ENCODE results near the gene PFKFB2.

Gene PFKFB2

DNA sequence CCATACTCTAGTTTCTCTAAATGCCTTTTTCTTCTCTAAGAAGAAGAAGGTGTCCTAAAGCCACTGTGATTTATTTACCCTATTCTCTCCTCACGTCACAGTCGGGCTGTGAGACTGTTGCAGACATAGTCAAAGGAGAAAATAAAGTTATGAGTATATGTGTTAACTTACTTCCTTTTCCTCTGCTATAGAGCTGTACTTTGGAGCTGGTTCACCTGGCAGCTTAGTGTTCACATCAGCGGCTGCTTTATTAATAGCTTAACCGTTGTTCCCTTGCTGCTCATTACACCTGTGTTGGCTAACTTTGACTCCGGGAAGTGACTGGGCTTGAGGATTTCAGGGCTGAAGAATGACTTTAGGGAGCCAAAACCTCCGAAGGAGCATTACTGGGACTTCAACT lies 3.6 kb downstream of the PFKFB2 start:
- no peak for TF ChIP-seq CTCF (IDR thresholded peaks at IDR 0.05; ENCODE audit: low read depth, low read length, poor library complexity, severe bottlenecking)
- TF ChIP-seq EZH2phosphoT487 (IDR thresholded peaks at IDR 0.05; ENCODE audit: borderline replicate concordance, low read length): no peak
- Histone ChIP-seq H3K27me3 (ENCODE audit: control insufficient read depth, low read length) (peaks cover 23% of the 10 kb centered on the region), H3K4me1 (ENCODE audit: control insufficient read depth, low read length) (peaks cover 6% of the 10 kb centered on the region), H3F3A (ENCODE audit: control insufficient read depth, insufficient read depth) (peaks cover 3% of the 10 kb centered on the region; the same call in 1 of the 2 replicates), H3K4me2 (ENCODE audit: low read length) (no peak overlapping the region), H3K36me3 (ENCODE audit: control insufficient read depth, low read length) (no peaks in the 10 kb centered on the region), H3K9me2 (replicated peaks; ENCODE audit: control insufficient read depth, low read length) (no peaks in the 10 kb centered on the region), H3K27ac (ENCODE audit: low read depth, low read length) (no peak overlapping the region), H3K79me2 (ENCODE audit: control insufficient read depth, low read length) (no peaks in the 10 kb centered on the region), H3K4me3 (ENCODE audit: low read length) (no peak overlapping the region), H4K20me1 (ENCODE audit: control insufficient read depth, insufficient read depth, low read depth, low read length) (no peaks in the 10 kb centered on the region), H3K9me3 (ENCODE audit: control insufficient read depth, insufficient read depth, low read length) (no peaks in the 10 kb centered on the region)

DNA sequence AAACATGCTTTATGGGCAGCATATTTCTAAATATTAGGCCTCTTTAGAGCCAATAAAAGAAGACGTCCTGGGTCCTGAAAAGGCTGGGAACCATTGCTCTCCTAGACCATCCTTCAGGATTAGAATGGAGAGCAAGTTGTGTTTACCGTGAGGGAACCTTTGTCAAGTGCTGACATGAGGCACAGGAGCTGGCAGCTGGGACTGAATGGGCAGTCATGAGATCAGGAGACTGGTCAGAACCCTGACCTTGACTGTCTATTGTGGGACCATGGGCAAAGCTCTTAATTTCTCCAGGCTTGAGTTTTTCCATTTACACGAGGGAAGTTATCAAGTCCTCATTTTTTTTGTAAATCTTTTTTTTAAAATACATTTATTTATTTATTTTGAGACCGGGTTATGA lies 5.2 kb downstream of the PFKFB2 start:
- Histone ChIP-seq H3K27ac (ENCODE audit: low read depth, low read length) (no peak overlapping the region), H3K4me3 (ENCODE audit: low read length) (no peak overlapping the region), H3K79me2 (ENCODE audit: control insufficient read depth, low read length) (no peaks in the 10 kb centered on the region), H3K27me3 (ENCODE audit: control insufficient read depth, low read length) (peaks cover 14% of the 10 kb centered on the region), H3K4me2 (ENCODE audit: low read length) (no peak overlapping the region), H3K4me1 (ENCODE audit: control insufficient read depth, low read length) (peaks cover 3% of the 10 kb centered on the region; the same call in 1 of the 2 replicates), H3K9me2 (replicated peaks; ENCODE audit: control insufficient read depth, low read length) (no peaks in the 10 kb centered on the region), H4K20me1 (ENCODE audit: control insufficient read depth, insufficient read depth, low read depth, low read length) (no peaks in the 10 kb centered on the region), H3F3A (ENCODE audit: control insufficient read depth, insufficient read depth) (no peaks in the 10 kb centered on the region), H3K9me3 (ENCODE audit: control insufficient read depth, insufficient read depth, low read length) (no peaks in the 10 kb centered on the region), H3K36me3 (ENCODE audit: control insufficient read depth, low read length) (no peaks in the 10 kb centered on the region)
- TF ChIP-seq EZH2phosphoT487 (IDR thresholded peaks at IDR 0.05; ENCODE audit: borderline replicate concordance, low read length) (no peak), CTCF (IDR thresholded peaks at IDR 0.05; ENCODE audit: low read depth, low read length, poor library complexity, severe bottlenecking) (no peak)

DNA sequence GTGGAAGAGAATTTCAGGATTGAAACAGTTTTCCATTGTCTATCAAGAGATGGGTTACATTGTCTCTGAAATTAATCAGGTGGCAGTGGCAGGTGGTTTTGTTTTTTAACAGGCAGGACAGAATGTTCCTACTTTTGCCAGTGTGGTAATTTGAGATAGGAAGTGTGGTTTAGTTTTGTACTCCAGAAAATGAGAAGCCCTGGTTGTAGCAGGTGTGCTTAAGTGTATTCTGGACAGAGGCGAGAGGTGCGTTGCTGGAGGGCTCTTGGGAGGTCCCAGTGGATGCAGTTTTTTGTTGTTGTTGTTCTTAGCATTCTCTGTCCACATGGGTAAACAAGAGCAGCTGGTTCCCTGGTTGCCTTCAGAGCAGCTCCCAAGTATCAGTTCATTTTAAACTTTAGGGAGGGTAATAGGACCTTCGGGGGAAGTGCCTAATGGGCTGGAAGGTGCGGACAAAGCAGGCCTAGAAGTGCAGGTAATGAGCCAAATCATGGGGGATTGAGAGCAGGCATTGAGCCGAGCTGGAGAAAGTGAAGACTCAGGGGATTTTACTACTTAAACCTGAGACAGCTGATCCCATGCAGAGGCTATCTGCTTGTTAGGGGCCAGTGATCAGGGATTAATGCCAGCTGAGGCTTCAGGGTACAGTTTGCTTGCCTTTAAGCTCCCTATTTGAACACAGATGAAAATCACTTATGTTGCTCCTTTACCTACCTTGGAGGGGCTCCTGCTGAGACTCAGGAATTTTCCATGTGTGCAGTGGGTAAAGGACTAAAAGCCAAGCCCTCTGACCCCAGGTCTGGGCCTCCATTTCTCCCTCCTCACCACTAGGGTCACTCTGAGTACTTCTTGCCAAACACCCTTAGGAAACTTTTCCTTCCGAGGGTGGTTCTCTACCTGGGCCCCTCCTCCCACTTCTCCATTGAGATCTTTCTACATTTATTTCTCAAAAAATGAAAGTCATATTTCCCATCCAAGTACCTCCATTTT lies 6.1 kb downstream of the PFKFB2 start:
- Histone ChIP-seq H4K20me1 (ENCODE audit: control insufficient read depth, insufficient read depth, low read depth, low read length) (no peaks in the 10 kb centered on the region), H3K27me3 (ENCODE audit: control insufficient read depth, low read length) (0 out of 2 replicates have a peak, but pooled peaks cover 11% of the 10 kb centered on the region), H3K9me3 (ENCODE audit: control insufficient read depth, insufficient read depth, low read length) (no peaks in the 10 kb centered on the region), H3F3A (ENCODE audit: control insufficient read depth, insufficient read depth) (no peaks in the 10 kb centered on the region), H3K4me2 (ENCODE audit: low read length) (no peak overlapping the region), H3K4me3 (ENCODE audit: low read length) (no peak overlapping the region), H3K27ac (ENCODE audit: low read depth, low read length) (no peak overlapping the region), H3K79me2 (ENCODE audit: control insufficient read depth, low read length) (no peaks in the 10 kb centered on the region), H3K36me3 (ENCODE audit: control insufficient read depth, low read length) (no peaks in the 10 kb centered on the region), H3K4me1 (ENCODE audit: control insufficient read depth, low read length) (peaks cover 3% of the 10 kb centered on the region; the same call in 1 of the 2 replicates), H3K9me2 (replicated peaks; ENCODE audit: control insufficient read depth, low read length) (no peaks in the 10 kb centered on the region)
- TF ChIP-seq CTCF (IDR thresholded peaks at IDR 0.05; ENCODE audit: low read depth, low read length, poor library complexity, severe bottlenecking) (no peak), EZH2phosphoT487 (IDR thresholded peaks at IDR 0.05; ENCODE audit: borderline replicate concordance, low read length) (no peak)

All from DOHH2 (cell line).